GM23338 (cell line): ENCODE data around the gene KMT2C. TPM values are rescaled to one million over a fixed set of nuclear protein-coding genes. Genes with fewer than 3 reads are reported as not detected.

Source experiments
- ATAC-seq: fragments of 200-7000 bp; cut with Tn5 transposase; 3 replicates; pipeline ENCODE4 v1.9.1; 2020
- DNase-seq: peaks from one replicate; pipeline ENCODE4 v3.0.0-alpha.2; 2015; ENCODE audit warnings: low spot score
- H2AFZ ChIP-seq: fragments of 200-600 bp; sonication (generic); 2 replicates; pipeline ENCODE4 v1.8.0; 2016; ENCODE audit warnings: antibody characterized with exemption, mild to moderate bottlenecking, moderate library complexity
- H3F3A ChIP-seq: fragments of 200-600 bp; sonication (generic); replicated peaks from 2 replicates; pipeline ENCODE4 v1.8.0; 2017; ENCODE audit warnings: antibody characterized with exemption, mixed run types, low read depth
- H3K27ac ChIP-seq: fragments of 200-600 bp; sonication (generic); 2 replicates; pipeline ENCODE4 v1.6.1; 2016; ENCODE audit warnings: low read depth
- H3K27me3 ChIP-seq: fragments of 200-600 bp; sonication (generic); 2 replicates; pipeline ENCODE4 v1.8.0; 2016; ENCODE audit warnings: mild to moderate bottlenecking, mixed run types, moderate library complexity; ENCODE audit not compliant: insufficient read depth
- H3K36me3 ChIP-seq: fragments of 200-600 bp; sonication (generic); 2 replicates; pipeline ENCODE4 v1.8.0; 2016; ENCODE audit warnings: mild to moderate bottlenecking; ENCODE audit not compliant: insufficient read depth
- H3K4me1 ChIP-seq: fragments of 200-600 bp; sonication (generic); 2 replicates; pipeline ENCODE4 v1.8.0; 2016; ENCODE audit warnings: mild to moderate bottlenecking, moderate library complexity; ENCODE audit not compliant: insufficient read depth
- H3K4me2 ChIP-seq: fragments of 200-600 bp; sonication (generic); 2 replicates; pipeline ENCODE4 v1.7.1; 2017; ENCODE audit warnings: mixed run types
- H3K4me3 ChIP-seq: fragments of 200-600 bp; sonication (generic); 2 replicates; pipeline ENCODE4 v1.6.1; 2016; ENCODE audit warnings: mixed run types
- H3K79me2 ChIP-seq: fragments of 200-600 bp; sonication (generic); replicated peaks from 2 replicates; pipeline ENCODE4 v1.8.0; 2017; ENCODE audit warnings: mild to moderate bottlenecking; ENCODE audit not compliant: insufficient read depth
- H3K9me2 ChIP-seq: fragments of 200-600 bp; sonication (generic); 2 replicates; pipeline ENCODE4 v1.8.0; 2017; ENCODE audit not compliant: insufficient read depth
- H4K20me1 ChIP-seq: fragments of 200-600 bp; sonication (generic); replicated peaks from 2 replicates; pipeline ENCODE4 v1.8.0; 2017; ENCODE audit warnings: mild to moderate bottlenecking; ENCODE audit not compliant: insufficient read depth
- H3K27ac Mint-ChIP-seq: 2 replicates; pipeline ENCODE4 v1.8.0; 2020; ENCODE audit warnings: inconsistent platforms, mild to moderate bottlenecking, moderate library complexity, mixed read lengths
- H3K27me3 Mint-ChIP-seq: 3 replicates; pipeline ENCODE4 v1.8.0; 2022; ENCODE audit warnings: low read depth, mild to moderate bottlenecking, moderate library complexity, mixed read lengths, inconsistent platforms; ENCODE audit not compliant: insufficient read depth, poor library complexity
- H3K36me3 Mint-ChIP-seq: 3 replicates; pipeline ENCODE4 v1.8.0; 2021; ENCODE audit warnings: low read depth, mild to moderate bottlenecking, inconsistent platforms, moderate library complexity, mixed read lengths
- H3K4me1 Mint-ChIP-seq: 3 replicates; pipeline ENCODE4 v1.8.0; 2020; ENCODE audit warnings: mild to moderate bottlenecking, inconsistent platforms, mixed read lengths
- H3K4me3 Mint-ChIP-seq: 3 replicates; pipeline ENCODE4 v1.8.0; 2021; ENCODE audit warnings: moderate library complexity, mild to moderate bottlenecking, inconsistent platforms, mixed read lengths
- H3K9me3 Mint-ChIP-seq: 3 replicates; pipeline ENCODE4 v1.8.0; 2020; ENCODE audit warnings: moderate library complexity, mild to moderate bottlenecking, inconsistent platforms, mixed read lengths
- CREB1 ChIP-seq: fragments of 250-450 bp; sonication (Bioruptor Pico); IDR thresholded peaks from 2 replicates; pipeline ENCODE4 v1.5.0; 2020; ENCODE audit warnings: low read depth, mild to moderate bottlenecking, moderate library complexity
- EZH2 ChIP-seq: fragments of 200-600 bp; sonication (generic); IDR thresholded peaks from one replicate; pipeline ENCODE4 v1.8.0; 2017; ENCODE audit warnings: antibody characterized with exemption, mild to moderate bottlenecking, low read depth; ENCODE audit not compliant: unreplicated experiment
- EZH2phosphoT487 ChIP-seq: fragments of 200-600 bp; sonication (generic); IDR thresholded peaks from one replicate; pipeline ENCODE4 v1.8.1; 2018; ENCODE audit warnings: antibody characterized with exemption; ENCODE audit not compliant: unreplicated experiment
- JUNB ChIP-seq: IDR thresholded peaks from one replicate; pipeline ENCODE4 v1.6.1; 2016; ENCODE audit warnings: antibody characterized with exemption; ENCODE audit not compliant: unreplicated experiment
- NANOG ChIP-seq: IDR thresholded peaks from 2 replicates; pipeline ENCODE4 v1.6.1; 2016; ENCODE audit warnings: antibody characterized with exemption, borderline replicate concordance
- POLR2AphosphoS5 ChIP-seq: IDR thresholded peaks from 2 replicates; pipeline ENCODE4 v1.6.1; 2016; ENCODE audit warnings: antibody characterized with exemption, low read depth
- STAT1 ChIP-seq: IDR thresholded peaks from one replicate; pipeline ENCODE4 v1.6.1; 2016; ENCODE audit warnings: antibody characterized with exemption; ENCODE audit not compliant: unreplicated experiment
- ZNF114 ChIP-seq: fragments of 250-450 bp; sonication (Bioruptor Pico); IDR thresholded peaks from 2 replicates; pipeline ENCODE4 v1.5.0; 2020; ENCODE audit warnings: mild to moderate bottlenecking, moderate library complexity
- ZNF331 ChIP-seq: fragments of 250-450 bp; sonication (Bioruptor Pico); IDR thresholded peaks from 2 replicates; pipeline ENCODE4 v1.5.0; 2020; ENCODE audit warnings: low read depth, mild to moderate bottlenecking, moderate library complexity
- polyA plus RNA-seq: library from polyadenylated mRNA; unstranded; fragments of >200 nt; fragmentation: Nextera tagmentation; extraction: Ambion mirVana; gene quantifications from 2 replicates; pipeline ENCODE4 v1.2.1, GENCODE V29; 2016
- total RNA-seq: library from RNA; depleted of rRNA; stranded (reverse); fragments of >200 nt; shearing (Covaris generic); gene quantifications from 2 replicates; pipeline ENCODE4 v1.2.3, GENCODE V29; 2014
- TF ChIP-seq, protein P1 (sequence below): fragments of 250-450 bp; sonication (Bioruptor Pico); IDR thresholded peaks from 2 replicates; pipeline ENCODE4 v1.5.0; 2020; ENCODE audit warnings: mild to moderate bottlenecking, moderate library complexity
- TF ChIP-seq, protein P2 (sequence below), 2 experiments: fragments of 200-600 bp in 1 of 2; sonication (generic) in 1 of 2; conservative IDR thresholded peaks; 2 replicates each; pipeline versions ENCODE4 v1.5.1 to v1.6.1; 2016 to 2017; ENCODE audit warnings: antibody characterized with exemption in 2 of 2, low read depth in 2 of 2, mild to moderate bottlenecking in 2 of 2, moderate library complexity in 1 of 2
- TF ChIP-seq, protein P3 (sequence below): IDR thresholded peaks from 2 replicates; pipeline ENCODE4 v1.6.1; 2016; ENCODE audit warnings: antibody characterized with exemption
- TF ChIP-seq, protein P4 (sequence below): IDR thresholded peaks from one replicate; pipeline ENCODE4 v1.6.1; 2018; ENCODE audit warnings: antibody characterized with exemption; ENCODE audit not compliant: unreplicated experiment

Gene KMT2C
- total and polyA plus RNA-seq, 2 experiments from 2014 or later, result 11.4 to 39.0 TPM

DNA sequence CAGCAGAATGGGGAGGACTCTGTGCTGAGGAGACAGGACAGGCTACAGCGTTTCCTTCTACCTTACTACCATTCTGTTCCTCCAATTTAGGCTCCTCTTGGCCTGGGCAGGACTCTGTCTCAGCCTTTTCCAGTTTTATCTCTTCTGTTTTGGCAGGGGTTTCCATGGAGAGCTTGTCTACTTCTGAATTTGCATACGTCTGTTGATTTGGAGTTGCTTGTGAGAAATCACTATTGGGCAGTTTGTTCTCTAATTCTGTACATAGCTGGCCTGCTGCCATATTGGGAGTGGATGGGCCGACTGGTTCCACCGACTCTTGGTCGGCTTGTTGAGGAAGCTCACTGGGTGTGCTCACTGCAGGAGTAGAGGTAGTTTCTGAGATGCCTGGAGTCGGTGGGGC is 273.5 kb downstream of the KMT2C start:
- Histone ChIP-seq H3K4me3 (no peak overlapping the region), H3K27me3 (no peaks in the 10 kb centered on the region), H3K9me2 (no peaks in the 10 kb centered on the region), H3K4me2 (no peak overlapping the region), H2AFZ (no peak overlapping the region), H3K27ac (no peak overlapping the region), H4K20me1 (no peaks in the 10 kb centered on the region), H3K79me2 (no peaks in the 10 kb centered on the region), H3K4me1 (no peaks in the 10 kb centered on the region), H3K36me3 (peaks cover 6% of the 10 kb centered on the region), H3F3A (no peaks in the 10 kb centered on the region)
- no peak overlapping the region for H3K4me3 Mint-ChIP-seq
- H3K36me3 Mint-ChIP-seq, result peaks cover 31% of the 10 kb centered on the region
- no peak for ATAC-seq
- no peaks in the 10 kb centered on the region for H3K4me1 Mint-ChIP-seq
- no peaks in the 10 kb centered on the region for H3K27me3 Mint-ChIP-seq
- no peak overlapping the region for H3K27ac Mint-ChIP-seq
- H3K9me3 Mint-ChIP-seq, result no peaks in the 10 kb centered on the region
- DNase-seq, result no peak
- TF ChIP-seq EZH2phosphoT487 (no peak), ZNF331 (CRISPR knock-in tag) (no peak), NANOG (no peak), STAT1 (no peak), POLR2AphosphoS5 (no peak), CREB1 (CRISPR knock-in tag) (no peak), EZH2 (no peak), ZNF114 (CRISPR knock-in tag) (no peak), JUNB (no peak)
- TF ChIP-seq, protein P1, sequence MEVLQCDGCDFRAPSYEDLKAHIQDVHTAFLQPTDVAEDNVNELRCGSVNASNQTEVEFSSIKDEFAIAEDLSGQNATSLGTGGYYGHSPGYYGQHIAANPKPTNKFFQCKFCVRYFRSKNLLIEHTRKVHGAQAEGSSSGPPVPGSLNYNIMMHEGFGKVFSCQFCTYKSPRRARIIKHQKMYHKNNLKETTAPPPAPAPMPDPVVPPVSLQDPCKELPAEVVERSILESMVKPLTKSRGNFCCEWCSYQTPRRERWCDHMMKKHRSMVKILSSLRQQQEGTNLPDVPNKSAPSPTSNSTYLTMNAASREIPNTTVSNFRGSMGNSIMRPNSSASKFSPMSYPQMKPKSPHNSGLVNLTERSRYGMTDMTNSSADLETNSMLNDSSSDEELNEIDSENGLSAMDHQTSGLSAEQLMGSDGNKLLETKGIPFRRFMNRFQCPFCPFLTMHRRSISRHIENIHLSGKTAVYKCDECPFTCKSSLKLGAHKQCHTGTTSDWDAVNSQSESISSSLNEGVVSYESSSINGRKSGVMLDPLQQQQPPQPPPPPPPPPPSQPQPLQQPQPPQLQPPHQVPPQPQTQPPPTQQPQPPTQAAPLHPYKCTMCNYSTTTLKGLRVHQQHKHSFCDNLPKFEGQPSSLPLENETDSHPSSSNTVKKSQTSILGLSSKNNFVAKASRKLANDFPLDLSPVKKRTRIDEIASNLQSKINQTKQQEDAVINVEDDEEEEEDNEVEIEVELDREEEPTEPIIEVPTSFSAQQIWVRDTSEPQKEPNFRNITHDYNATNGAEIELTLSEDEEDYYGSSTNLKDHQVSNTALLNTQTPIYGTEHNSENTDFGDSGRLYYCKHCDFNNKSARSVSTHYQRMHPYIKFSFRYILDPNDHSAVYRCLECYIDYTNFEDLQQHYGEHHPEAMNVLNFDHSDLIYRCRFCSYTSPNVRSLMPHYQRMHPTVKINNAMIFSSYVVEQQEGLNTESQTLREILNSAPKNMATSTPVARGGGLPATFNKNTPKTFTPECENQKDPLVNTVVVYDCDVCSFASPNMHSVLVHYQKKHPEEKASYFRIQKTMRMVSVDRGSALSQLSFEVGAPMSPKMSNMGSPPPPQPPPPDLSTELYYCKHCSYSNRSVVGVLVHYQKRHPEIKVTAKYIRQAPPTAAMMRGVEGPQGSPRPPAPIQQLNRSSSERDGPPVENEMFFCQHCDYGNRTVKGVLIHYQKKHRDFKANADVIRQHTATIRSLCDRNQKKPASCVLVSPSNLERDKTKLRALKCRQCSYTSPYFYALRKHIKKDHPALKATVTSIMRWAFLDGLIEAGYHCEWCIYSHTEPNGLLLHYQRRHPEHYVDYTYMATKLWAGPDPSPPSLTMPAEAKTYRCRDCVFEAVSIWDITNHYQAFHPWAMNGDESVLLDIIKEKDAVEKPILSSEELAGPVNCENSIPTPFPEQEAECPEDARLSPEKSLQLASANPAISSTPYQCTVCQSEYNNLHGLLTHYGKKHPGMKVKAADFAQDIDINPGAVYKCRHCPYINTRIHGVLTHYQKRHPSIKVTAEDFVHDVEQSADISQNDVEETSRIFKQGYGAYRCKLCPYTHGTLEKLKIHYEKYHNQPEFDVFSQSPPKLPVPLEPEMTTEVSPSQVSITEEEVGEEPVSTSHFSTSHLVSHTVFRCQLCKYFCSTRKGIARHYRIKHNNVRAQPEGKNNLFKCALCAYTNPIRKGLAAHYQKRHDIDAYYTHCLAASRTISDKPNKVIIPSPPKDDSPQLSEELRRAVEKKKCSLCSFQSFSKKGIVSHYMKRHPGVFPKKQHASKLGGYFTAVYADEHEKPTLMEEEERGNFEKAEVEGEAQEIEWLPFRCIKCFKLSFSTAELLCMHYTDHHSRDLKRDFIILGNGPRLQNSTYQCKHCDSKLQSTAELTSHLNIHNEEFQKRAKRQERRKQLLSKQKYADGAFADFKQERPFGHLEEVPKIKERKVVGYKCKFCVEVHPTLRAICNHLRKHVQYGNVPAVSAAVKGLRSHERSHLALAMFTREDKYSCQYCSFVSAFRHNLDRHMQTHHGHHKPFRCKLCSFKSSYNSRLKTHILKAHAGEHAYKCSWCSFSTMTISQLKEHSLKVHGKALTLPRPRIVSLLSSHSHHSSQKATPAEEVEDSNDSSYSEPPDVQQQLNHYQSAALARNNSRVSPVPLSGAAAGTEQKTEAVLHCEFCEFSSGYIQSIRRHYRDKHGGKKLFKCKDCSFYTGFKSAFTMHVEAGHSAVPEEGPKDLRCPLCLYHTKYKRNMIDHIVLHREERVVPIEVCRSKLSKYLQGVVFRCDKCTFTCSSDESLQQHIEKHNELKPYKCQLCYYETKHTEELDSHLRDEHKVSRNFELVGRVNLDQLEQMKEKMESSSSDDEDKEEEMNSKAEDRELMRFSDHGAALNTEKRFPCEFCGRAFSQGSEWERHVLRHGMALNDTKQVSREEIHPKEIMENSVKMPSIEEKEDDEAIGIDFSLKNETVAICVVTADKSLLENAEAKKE (CRISPR knock-in tag), result no peak
- TF ChIP-seq, protein P2, sequence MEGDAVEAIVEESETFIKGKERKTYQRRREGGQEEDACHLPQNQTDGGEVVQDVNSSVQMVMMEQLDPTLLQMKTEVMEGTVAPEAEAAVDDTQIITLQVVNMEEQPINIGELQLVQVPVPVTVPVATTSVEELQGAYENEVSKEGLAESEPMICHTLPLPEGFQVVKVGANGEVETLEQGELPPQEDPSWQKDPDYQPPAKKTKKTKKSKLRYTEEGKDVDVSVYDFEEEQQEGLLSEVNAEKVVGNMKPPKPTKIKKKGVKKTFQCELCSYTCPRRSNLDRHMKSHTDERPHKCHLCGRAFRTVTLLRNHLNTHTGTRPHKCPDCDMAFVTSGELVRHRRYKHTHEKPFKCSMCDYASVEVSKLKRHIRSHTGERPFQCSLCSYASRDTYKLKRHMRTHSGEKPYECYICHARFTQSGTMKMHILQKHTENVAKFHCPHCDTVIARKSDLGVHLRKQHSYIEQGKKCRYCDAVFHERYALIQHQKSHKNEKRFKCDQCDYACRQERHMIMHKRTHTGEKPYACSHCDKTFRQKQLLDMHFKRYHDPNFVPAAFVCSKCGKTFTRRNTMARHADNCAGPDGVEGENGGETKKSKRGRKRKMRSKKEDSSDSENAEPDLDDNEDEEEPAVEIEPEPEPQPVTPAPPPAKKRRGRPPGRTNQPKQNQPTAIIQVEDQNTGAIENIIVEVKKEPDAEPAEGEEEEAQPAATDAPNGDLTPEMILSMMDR (conservative IDR thresholded peaks at IDR 0.05; ENCODE audit: low read depth in 2 of 2), result no peak
- TF ChIP-seq, protein P3, sequence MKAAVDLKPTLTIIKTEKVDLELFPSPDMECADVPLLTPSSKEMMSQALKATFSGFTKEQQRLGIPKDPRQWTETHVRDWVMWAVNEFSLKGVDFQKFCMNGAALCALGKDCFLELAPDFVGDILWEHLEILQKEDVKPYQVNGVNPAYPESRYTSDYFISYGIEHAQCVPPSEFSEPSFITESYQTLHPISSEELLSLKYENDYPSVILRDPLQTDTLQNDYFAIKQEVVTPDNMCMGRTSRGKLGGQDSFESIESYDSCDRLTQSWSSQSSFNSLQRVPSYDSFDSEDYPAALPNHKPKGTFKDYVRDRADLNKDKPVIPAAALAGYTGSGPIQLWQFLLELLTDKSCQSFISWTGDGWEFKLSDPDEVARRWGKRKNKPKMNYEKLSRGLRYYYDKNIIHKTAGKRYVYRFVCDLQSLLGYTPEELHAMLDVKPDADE, result no peak
- TF ChIP-seq, protein P4, sequence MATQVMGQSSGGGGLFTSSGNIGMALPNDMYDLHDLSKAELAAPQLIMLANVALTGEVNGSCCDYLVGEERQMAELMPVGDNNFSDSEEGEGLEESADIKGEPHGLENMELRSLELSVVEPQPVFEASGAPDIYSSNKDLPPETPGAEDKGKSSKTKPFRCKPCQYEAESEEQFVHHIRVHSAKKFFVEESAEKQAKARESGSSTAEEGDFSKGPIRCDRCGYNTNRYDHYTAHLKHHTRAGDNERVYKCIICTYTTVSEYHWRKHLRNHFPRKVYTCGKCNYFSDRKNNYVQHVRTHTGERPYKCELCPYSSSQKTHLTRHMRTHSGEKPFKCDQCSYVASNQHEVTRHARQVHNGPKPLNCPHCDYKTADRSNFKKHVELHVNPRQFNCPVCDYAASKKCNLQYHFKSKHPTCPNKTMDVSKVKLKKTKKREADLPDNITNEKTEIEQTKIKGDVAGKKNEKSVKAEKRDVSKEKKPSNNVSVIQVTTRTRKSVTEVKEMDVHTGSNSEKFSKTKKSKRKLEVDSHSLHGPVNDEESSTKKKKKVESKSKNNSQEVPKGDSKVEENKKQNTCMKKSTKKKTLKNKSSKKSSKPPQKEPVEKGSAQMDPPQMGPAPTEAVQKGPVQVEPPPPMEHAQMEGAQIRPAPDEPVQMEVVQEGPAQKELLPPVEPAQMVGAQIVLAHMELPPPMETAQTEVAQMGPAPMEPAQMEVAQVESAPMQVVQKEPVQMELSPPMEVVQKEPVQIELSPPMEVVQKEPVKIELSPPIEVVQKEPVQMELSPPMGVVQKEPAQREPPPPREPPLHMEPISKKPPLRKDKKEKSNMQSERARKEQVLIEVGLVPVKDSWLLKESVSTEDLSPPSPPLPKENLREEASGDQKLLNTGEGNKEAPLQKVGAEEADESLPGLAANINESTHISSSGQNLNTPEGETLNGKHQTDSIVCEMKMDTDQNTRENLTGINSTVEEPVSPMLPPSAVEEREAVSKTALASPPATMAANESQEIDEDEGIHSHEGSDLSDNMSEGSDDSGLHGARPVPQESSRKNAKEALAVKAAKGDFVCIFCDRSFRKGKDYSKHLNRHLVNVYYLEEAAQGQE, result no peak
